Right lobe of liver (tissue), 6 donors: ENCODE results near the gene TRAF3. TPM values are rescaled to one million over a fixed set of nuclear protein-coding genes. Genes with fewer than 3 reads are reported as not detected.

Experiments
- ATAC-seq, 4 donors: fragments of 200-7000 bp; cut with Tn5 transposase; one replicate each; pipeline ENCODE4 v1.9.1; 2020; ENCODE audit warnings: mild to moderate bottlenecking in 4 of 4, moderate library complexity in 4 of 4
- DNase-seq, 3 donors: peaks; one replicate each; pipeline ENCODE4 v3.0.0-alpha.2; 2020
- H3K27ac ChIP-seq, 3 donors: fragments of 200-600 bp; one replicate each; pipeline ENCODE4 v1.8.0; 2022
- H3K27me3 ChIP-seq, 2 donors: fragments of 200-600 bp; one replicate each; pipeline ENCODE4 v1.8.0; 2022
- H3K36me3 ChIP-seq, 4 donors: fragments of 200-600 bp; sonication (generic) in 1 of 4; one replicate each; pipeline versions ENCODE4 v1.5.1 to v1.8.0; 2017 to 2022; ENCODE audit warnings: control low read depth in 1 of 4
- H3K4me1 ChIP-seq, 4 donors: fragments of 200-600 bp; sonication (generic) in 1 of 4; one replicate each; pipeline versions ENCODE4 v1.5.1 to v1.8.0; 2017 to 2022; ENCODE audit warnings: control low read depth in 1 of 4
- H3K4me3 ChIP-seq, 3 donors: fragments of 200-600 bp; one replicate each; pipeline ENCODE4 v1.8.0; 2022
- H3K9me3 ChIP-seq, 4 donors: fragments of 200-600 bp; sonication (generic) in 1 of 4; one replicate each; pipeline versions ENCODE4 v1.5.1 to v1.8.0; 2017 to 2022; ENCODE audit warnings: control low read depth in 1 of 4
- POLR2A ChIP-seq: fragments of 450-650 bp; IDR thresholded peaks from one replicate; pipeline ENCODE4 v1.6.1; 2017; ENCODE audit warnings: antibody characterized with exemption, mild to moderate bottlenecking
- WGBS: methylation state at CpG from one replicate; pipeline ENCODE4 v1.1.6; 2018; ENCODE audit warnings: low coverage, low lambda C conversion rate; ENCODE audit not compliant: insufficient coverage; ENCODE audit errors: missing lambda C conversion rate; 5-methylcytosine and 5-hydroxymethylcytosine counted together
- intact Hi-C, 2 donors: fragments of 100-400 bp; cut with DNase I; formaldehyde crosslinking; loops; one replicate each; pipeline versions ENCODE4 v1.11.2 to v1.14.1; 2022
- total RNA-seq, 6 experiments: library from RNA; depleted of rRNA in 2 of 6; stranded (reverse); fragments of >200 nt in 2 of 6; fragmentation: NEBNext Ultra II Directional in 3 of 6; extraction: Animal tissue kit (Norgen Biotek cat#: 25700) in 3 of 6; gene quantifications; one replicate each; pipeline versions ENCODE4 v1.1.0 to v1.2.4, GENCODE V29; 2016 to 2023
- TF ChIP-seq, protein P1 (sequence below), 4 donors: fragments of 200-600 bp in 3 of 4; fragments of 450-650 bp in 1 of 4; IDR thresholded peaks; one replicate each; pipeline versions ENCODE4 v1.5.1 to v1.8.0; 2016 to 2022; ENCODE audit warnings: antibody characterized with exemption in 4 of 4, mild to moderate bottlenecking in 2 of 4
- donor health status: DM: no; HTN: yes; CAD: no.
- donor health status: DM: no; HTN: no; CAD: no.
- donor health status: DM: no; HTN: no; CAD: no.
- donor health status: DM: no; HTN: yes; CAD: no.
- donor health status: DM: no; HTN: yes; CAD: no.

Gene TRAF3
- total RNA-seq, 6 experiments from 2014 or later = 5.6 to 10.5 (median 8.3) TPM

DNA sequence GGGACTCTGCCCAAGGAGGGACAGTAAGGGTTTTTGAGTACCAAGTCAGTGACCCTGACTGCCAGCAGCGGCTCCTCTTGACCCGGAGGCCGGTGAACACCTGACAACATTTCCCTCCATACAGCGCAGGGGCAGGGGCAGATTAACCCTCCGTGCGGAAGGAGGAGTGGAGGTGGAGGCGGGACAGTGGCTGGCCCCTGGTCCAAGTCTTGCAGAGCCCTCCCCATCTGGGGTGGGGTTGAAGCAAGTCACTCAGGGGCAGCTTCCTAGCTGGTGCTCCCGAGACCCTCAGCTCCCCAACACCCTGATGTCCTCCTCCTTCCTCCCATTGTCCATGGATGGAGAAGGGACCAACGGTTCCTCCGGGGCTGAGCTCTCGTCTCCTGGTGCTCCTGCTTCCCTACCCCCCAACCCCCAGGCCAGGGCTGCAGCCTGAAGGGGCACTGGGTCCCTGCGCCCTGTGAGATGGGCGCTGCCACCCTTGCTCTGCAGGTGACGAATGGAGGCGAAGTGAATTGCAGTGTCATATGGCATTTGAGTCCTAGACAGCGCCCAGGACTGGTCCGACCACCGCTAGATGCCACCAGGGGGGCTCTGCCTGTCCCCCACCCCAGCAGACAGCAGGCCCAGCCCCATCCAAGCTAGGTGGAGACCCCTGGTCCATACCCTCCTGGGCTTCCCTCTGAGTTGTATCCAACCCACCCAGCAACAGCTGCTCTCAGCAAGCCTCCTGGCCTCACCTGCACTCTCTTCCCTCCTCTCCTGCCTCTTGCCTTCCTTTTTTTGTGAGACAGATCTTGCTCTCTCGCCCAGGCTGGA, 138.3 kb downstream of the TRAF3 start:
- DNase-seq (no peak), ATAC-seq (no peak)
- H3K27ac ChIP-seq = no peak overlapping the region
- no peaks in the 10 kb centered on the region for H3K27me3 ChIP-seq
- no peak for TF ChIP-seq POLR2A
- TF ChIP-seq, protein P1, sequence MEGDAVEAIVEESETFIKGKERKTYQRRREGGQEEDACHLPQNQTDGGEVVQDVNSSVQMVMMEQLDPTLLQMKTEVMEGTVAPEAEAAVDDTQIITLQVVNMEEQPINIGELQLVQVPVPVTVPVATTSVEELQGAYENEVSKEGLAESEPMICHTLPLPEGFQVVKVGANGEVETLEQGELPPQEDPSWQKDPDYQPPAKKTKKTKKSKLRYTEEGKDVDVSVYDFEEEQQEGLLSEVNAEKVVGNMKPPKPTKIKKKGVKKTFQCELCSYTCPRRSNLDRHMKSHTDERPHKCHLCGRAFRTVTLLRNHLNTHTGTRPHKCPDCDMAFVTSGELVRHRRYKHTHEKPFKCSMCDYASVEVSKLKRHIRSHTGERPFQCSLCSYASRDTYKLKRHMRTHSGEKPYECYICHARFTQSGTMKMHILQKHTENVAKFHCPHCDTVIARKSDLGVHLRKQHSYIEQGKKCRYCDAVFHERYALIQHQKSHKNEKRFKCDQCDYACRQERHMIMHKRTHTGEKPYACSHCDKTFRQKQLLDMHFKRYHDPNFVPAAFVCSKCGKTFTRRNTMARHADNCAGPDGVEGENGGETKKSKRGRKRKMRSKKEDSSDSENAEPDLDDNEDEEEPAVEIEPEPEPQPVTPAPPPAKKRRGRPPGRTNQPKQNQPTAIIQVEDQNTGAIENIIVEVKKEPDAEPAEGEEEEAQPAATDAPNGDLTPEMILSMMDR (IDR thresholded peaks at IDR 0.05) = no peak
- intact Hi-C loops = loop anchor here (5.0 to 10.0 kb wide), 2 partner anchors 141 to 143 kb away; partner anchors contain the start of gene TRAF3 (in 1 of the 2)
- peaks cover 0 to 5% (median 0%) of the 10 kb centered on the region in 4 donors for H3K4me1 ChIP-seq
- H3K9me3 ChIP-seq = no peaks in the 10 kb centered on the region
- no peak overlapping the region for H3K4me3 ChIP-seq
- WGBS = 52% methylated on average over 3 of the region's 19 CpGs
- no peaks in the 10 kb centered on the region for H3K36me3 ChIP-seq

DNA sequence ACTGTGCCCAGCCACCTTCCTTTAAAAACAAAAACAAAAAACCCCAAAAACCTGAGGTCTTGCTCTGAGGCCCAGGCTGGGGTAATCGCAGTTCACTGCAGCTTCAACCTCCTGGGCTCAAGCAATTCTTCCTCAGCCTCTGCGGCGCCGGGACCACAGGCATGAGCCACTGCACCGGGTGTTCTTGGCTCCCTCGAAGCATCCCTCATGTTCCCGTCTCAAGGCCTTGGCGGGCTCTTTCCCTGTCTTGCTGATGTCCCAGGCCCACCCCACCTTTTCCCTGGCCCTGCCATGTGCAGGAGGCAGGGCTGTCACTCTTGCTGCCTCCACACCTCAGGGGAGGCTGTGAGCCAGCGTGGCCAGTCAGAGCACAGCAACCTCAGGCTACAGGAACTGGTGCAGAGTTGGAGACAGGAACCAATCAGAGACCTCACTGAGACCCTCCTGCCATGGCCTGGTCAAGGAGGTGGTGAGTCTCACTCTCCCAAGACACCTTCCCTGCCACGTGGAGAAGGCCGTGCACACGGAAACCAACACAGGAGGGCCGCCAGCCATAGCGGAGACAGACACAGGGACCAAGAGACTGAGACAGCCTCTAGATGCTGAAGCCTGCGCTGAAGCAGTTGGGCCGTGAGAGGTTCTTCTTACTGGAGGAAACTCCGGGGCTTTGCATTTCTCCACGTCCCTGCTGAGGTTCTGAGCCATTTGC, 139.3 kb downstream of the TRAF3 start:
- H3K9me3 ChIP-seq = no peaks in the 10 kb centered on the region
- H3K27me3 ChIP-seq = no peaks in the 10 kb centered on the region
- no peaks in the 10 kb centered on the region for H3K36me3 ChIP-seq
- no peak for ATAC-seq
- no peak overlapping the region for H3K4me3 ChIP-seq
- no peak for DNase-seq
- no peak overlapping the region for H3K27ac ChIP-seq
- H3K4me1 ChIP-seq = peaks cover 0 to 5% (median 0%) of the 10 kb centered on the region in 4 donors
- no peak for TF ChIP-seq POLR2A
- TF ChIP-seq, protein P1 (IDR thresholded peaks at IDR 0.05) = no peak
- WGBS = 71% methylated on average over 4 of the region's 18 CpGs
- intact Hi-C loops = loop anchor here (5.0 to 10.0 kb wide), 2 partner anchors 142 to 144 kb away; partner anchors contain the start of gene TRAF3 (in 1 of the 2)

DNA sequence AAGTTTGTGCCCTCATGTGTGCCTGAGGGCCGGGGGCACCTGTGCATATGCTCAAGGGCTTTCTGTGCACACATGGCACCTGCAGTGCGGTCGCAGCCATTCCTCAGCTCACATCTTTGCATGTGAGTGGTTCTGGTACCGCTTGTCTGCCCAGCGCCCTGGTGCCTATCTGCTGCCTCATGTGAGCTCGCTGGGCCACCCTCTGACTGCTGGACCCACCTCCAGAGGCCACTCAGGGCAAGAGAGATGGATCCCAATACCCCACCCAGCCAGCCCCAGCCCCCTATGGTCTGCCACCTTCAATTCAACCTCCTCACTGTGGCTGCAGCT, 139.8 kb downstream of the TRAF3 start:
- H3K27me3 ChIP-seq = no peaks in the 10 kb centered on the region
- WGBS = 60% methylated on average over 1 of the region's 6 CpGs
- H3K4me3 ChIP-seq = no peak overlapping the region
- H3K4me1 ChIP-seq = peaks cover 0 to 5% (median 0%) of the 10 kb centered on the region in 4 donors
- H3K27ac ChIP-seq = no peak overlapping the region
- DNase-seq = peak in 1 of 3 donors; percentile 45
- no peaks in the 10 kb centered on the region for H3K9me3 ChIP-seq
- no peaks in the 10 kb centered on the region for H3K36me3 ChIP-seq
- intact Hi-C loops = loop anchor here (5.0 to 10.0 kb wide), 2 partner anchors 142 to 145 kb away; partner anchors contain the start of gene TRAF3 (in 1 of the 2)
- no peak for ATAC-seq
- TF ChIP-seq POLR2A = no peak
- TF ChIP-seq, protein P1 (IDR thresholded peaks at IDR 0.05) = no peak

DNA sequence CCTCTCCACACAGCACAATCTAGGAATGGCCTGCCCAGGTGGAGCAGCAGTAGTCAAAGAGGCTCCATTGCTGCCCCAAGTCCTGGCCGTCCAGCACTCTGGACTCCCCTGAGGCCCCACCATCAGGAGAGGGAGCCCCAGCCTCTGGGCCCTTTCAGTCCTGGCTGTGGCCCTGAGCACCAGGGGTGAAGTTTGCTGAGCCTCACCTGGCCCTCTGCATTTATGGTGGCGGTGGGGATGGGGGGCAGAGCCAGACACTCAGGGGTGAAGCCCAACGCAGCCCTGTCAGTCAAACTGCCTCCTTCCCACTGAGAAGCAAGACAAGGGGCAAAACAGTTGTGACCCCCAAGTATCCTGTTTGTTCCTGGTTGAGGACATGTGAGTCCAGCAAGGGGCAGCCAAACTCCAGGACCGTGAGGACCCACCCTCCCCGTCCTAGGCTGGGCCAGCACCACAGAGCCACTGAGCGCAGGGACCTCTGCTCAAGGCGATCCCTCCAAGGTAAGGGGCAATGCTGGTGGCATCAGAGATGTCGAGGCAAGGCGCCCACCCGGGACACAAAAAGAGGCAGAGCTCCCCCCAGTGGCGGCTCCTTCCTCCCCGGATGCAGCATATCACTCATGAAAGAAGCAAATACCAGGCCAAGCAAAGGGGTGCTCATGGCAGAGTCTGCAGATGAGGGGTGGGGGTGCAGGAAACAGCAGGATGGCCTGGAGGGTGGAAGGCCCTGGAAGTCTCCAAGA, 140.4 kb downstream of the TRAF3 start:
- Histone ChIP-seq H3K36me3 (no peaks in the 10 kb centered on the region), H3K9me3 (no peaks in the 10 kb centered on the region), H3K27ac (no peak overlapping the region), H3K4me1 (peaks cover 0 to 5% (median under 1%) of the 10 kb centered on the region in 4 donors), H3K27me3 (no peaks in the 10 kb centered on the region), H3K4me3 (no peak overlapping the region)
- ATAC-seq (peak; percentile 31 to 53 (median 40)), DNase-seq (peak in 2 of 3 donors; percentile 57 to 64)
- intact Hi-C loops = loop anchor here (5.0 to 10.0 kb wide), 2 partner anchors 143 to 145 kb away; partner anchors contain the start of gene TRAF3 (in 1 of the 2)
- WGBS = no CpG with 5 or more reads among the region's 12 CpGs
- TF ChIP-seq, protein P1 (IDR thresholded peaks at IDR 0.05) = peak; percentile 58 to 67 (median 63)
- no peak for TF ChIP-seq POLR2A
